CD4-positive, alpha-beta T cell treated with Interleukin-10 for 1 hour (primary cell): Measurements from ENCODE around the gene SLC16A13.

Experiments used
- DNase-seq: peaks from one replicate; pipeline ENCODE4 v3.0.0-alpha.2; 2020

The SLC16A13 gene

GRCh38 chr17:7014261-7014994 lies 21.4 kb upstream of the SLC16A13 start:
- peak; percentile 99 for DNase-seq

DNA sequence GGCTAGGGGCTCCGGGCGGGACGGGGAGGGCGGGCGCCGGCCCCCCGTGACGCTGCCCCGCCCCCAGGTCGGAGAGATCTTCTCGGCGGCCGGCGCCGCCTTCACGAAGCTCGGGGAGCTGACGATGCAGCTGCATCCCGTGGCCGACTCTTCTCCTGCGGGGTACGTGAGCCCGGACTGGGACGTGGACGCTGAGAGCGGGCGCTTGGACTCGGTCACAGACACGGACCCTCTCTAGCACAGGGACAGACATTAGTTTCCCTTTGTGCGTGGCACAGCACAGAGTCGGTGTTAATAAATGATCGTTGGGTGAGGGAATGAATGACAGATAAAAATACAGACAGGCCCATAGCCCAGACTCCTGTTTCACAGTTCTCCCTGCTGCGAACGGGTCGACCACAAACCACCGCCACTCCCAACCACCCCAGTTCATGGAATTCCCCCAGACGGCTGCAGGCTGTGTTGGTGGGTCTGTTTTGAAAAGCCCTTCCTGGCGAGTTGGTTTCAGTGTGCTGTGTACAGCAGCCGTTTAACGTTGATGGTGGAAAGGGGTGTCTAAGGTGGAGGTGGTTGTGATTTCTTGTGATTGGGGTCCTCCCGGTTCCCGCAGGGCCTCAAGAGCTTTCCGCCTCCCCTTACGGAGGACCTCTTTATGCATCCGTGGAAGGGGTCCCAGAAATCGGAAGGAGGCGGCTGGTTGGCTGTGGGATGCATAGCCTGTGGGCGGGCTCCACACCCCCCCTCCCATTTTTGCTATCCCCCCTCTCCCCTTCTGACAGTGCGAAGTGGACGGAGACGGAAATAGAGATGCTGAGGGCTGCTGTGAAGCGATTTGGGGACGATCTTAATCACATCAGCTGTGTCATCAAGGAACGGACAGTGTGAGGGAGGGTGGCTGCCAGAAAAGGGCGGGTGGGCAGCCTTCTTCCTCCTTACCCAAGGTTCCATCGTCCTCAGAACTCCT lies 20.5 kb upstream of the SLC16A13 start:
- peak; percentile 93 for DNase-seq

- no peak for DNase-seq
These were observed 19.4 kb upstream of the SLC16A13 start for GRCh38 chr17:7016418-7016817.

DNA sequence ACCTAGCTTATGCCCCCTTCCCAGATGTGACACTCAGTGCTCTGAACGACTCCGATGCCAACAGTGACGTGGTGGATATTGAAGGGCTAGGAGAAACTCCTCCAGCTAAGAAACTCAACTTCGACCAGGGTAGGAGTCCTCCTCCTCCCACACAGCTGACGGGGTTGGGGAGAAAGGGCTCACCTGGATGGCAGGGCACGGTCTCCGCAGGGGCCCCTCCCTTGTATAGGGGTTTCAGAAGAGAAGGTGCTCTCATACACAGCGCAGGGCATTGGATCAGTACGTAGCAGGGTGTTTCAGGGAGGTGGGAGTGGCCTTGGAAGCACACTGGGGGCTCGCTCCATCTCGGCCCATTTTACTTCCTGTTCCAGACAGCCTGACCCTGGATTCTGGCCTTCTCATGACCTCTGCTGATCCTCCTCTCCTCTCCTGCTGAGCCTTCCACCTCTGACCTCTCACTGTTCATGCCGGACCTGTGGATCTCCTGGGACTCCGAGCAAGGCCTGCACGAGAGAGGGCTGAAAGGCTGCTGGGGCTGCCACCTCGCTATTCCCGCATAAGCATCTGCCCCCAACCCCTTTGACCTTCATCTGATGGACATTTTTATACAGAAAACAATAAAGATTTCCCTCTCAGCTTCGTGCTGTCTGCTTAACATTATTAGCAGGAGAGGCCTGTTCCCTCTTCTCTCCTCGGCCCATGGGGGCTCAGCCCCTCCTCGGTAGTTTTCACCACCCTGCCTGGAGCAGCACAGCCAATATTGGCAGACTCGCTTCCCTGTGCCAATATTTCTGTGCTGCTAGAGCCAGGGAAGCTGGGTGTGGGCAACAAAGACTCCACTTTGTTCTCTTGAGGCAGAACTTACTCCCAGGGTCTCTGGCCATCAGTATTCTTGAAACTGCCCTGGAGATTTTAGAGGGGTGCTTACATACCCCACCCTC lies 18.7 kb upstream of the SLC16A13 start:
- no peak for DNase-seq

DNA sequence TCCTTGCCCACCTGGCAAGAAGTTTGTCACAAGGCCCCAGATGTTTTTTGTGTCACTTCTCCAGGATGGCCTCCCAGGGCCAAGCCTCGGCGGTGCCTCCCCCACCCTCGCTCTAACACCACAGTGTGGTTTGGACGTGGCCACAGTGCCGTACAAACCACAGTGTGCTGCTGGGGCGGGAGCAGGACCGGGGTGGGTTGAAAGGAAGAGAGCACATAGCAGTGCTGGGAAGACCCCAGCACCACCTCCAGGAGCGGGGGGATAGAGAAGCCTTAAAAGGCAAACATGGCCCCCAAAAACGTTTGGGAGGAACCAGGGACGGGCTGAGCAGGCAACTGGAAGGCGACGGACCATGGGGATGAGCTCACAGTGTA lies 18.0 kb upstream of the SLC16A13 start:
- DNase-seq, result peak; percentile 45

GRCh38 chr17:7018331-7018964 lies 17.4 kb upstream of the SLC16A13 start:
- no peak for DNase-seq

- DNase-seq, result no peak
These were observed 16.4 kb upstream of the SLC16A13 start for GRCh38 chr17:7019367-7019766.

- no peak for DNase-seq
These were observed 15.8 kb upstream of the SLC16A13 start for GRCh38 chr17:7019839-7020519.

GRCh38 chr17:7020894-7021664 lies 14.7 kb upstream of the SLC16A13 start:
- no peak for DNase-seq

GRCh38 chr17:7021993-7022778 lies 13.6 kb upstream of the SLC16A13 start:
- peak; percentile 84 for DNase-seq

GRCh38 chr17:7022781-7023571 lies 12.8 kb upstream of the SLC16A13 start, which contains the start of gene BCL6B:
TSS of gene BCL6B (plus strand) at chr17:7023050. CDS start at chr17:7023672, 622 bp downstream.
- DNase-seq, result no peak

DNA sequence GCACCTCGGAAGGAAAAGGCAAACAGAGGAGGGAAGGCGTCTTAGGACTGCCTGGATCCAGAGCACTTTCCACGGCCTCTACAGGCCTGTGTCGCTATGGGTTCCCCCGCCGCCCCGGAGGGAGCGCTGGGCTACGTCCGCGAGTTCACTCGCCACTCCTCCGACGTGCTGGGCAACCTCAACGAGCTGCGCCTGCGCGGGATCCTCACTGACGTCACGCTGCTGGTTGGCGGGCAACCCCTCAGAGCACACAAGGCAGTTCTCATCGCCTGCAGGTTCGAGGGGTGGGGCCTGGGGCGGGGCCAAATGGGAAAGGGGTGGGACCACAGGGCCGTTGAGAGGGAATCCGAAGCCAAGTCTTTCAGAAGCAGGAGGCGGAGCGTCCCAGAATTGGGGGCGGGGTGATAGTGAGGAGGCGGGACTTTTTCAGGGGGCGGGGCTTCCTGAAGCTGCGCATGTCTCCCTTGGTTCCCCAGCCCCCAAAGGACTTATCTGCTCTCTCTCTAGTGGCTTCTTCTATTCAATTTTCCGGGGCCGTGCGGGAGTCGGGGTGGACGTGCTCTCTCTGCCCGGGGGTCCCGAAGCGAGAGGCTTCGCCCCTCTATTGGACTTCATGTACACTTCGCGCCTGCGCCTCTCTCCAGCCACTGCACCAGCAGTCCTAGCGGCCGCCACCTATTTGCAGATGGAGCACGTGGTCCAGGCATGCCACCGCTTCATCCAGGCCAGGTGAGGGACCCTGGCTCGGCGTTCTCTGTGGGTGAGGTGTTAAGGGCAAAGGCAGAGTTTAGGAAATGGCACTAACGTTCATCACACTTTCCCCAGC lies 12.0 kb upstream of the SLC16A13 start:
- peak; percentile 98 for DNase-seq

GRCh38 chr17:7024402-7024785 lies 11.4 kb upstream of the SLC16A13 start:
- DNase-seq, result no peak

DNA sequence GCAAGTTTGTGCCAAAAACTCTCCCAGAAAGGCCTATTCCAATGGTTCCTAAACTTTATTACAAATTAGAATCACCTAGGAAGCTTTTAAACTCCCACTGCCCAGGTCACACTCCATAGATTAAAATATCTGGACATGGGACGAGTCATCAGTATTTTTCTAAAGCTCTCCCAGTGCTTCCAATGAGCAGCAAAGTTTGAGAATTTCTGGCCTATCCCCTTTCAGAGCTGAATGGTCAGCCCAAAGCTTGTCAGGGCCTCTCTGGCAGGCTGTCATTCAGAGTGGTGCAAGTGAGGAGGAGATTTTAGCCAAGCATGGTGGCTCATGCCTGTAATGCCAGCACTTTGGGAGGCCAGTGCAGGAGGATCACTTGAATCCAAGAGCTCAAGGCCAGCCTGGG lies 10.6 kb upstream of the SLC16A13 start:
- DNase-seq, result no peak

DNA sequence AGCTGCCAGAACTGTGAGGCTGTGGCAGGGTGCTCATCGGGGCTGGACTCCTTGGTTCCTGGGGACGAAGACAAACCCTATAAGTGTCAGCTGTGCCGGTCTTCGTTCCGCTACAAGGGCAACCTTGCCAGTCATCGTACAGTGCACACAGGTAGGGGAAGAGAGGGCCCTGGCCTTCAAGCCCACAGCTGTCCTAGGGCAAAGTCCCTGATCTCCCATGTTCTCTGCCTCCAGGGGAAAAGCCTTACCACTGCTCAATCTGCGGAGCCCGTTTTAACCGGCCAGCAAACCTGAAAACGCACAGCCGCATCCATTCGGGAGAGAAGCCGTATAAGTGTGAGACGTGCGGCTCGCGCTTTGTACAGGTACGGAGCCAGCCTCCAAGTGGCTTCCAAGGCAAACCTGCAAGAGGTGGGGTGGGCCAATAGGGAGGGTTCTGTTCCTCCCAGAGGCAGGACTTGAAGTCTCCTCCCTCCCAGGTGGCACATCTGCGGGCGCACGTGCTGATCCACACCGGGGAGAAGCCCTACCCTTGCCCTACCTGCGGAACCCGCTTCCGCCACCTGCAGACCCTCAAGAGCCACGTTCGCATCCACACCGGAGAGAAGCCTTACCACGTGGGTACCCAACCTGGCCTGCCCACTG lies 9.2 kb upstream of the SLC16A13 start:
- no peak for DNase-seq

- DNase-seq, result no peak
These were observed 8.5 kb upstream of the SLC16A13 start for GRCh38 chr17:7027335-7027734.

GRCh38 chr17:7029096-7029495 lies 6.7 kb upstream of the SLC16A13 start:
- DNase-seq, result no peak

DNA sequence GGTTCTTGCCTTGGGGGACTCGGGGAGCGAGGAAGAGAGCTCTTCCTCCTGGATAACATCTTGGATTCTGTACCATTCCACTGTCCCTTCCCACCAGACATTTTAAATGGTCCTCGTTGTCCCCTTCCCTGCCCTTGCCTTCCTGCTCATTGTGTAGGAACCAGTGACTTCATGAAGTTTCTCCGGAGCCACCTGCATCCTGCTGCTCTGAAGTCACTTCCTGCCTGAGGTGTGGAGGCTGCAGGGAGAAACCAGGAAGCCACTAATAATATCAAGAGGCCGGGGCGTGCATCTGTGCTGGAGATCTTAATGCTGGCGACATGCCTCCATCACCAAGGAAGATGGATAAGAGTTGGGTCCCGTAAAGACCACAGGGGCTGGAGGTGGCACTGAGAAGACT lies 6.2 kb upstream of the SLC16A13 start:
- peak; percentile 58 for DNase-seq
